NCI-H1930 (cell line): ENCODE data around the gene CHN1.

Experiments used
- DNase-seq, 2 experiments: peaks; one replicate each; lab custom pipeline; 2025; lab: John Stamatoyannopoulos, UW

CHN1 gene

DNA sequence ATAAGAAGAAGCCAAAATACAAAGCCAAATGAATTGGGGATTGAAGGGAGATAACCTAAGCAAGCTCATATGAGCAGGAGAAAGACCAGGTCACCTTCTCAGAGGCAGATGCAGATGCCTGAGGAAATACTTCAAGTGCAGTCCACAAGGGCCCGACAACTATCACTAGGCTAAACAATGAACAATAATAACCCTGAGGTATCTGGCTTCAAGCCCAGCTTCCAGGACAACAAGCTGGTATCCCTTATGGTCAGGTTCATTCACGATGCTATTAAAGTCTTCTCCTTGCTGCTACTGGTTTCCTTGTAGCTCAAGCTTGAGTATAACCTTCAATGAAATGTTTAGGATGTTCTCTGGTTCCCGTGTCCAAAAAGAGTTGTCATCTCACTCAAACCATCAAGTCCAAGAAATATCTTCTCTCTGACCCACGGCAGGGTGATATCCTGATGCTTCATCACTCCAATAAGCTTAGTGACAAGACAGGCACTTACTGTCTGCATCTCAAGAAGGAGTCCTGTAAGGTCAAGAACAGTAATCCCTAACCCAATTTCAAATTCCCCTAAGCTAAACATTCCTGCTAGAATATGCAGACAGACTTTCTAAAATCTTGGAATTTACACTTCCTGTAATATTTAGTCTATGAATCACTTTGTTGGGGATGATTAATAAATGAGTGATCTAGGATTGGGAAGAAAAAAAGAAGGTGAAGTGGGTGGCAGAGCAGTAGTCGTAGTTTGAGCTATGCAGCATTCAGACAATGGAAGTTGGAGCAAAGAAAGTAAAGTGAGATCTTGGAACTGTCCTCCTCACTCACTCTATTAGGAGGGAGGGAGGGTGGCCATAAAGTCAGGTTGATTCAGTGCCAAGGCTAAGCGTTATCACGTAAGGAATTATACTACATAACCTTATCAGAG, 33.1 kb downstream of the CHN1 start:
- no peak for DNase-seq

DNA sequence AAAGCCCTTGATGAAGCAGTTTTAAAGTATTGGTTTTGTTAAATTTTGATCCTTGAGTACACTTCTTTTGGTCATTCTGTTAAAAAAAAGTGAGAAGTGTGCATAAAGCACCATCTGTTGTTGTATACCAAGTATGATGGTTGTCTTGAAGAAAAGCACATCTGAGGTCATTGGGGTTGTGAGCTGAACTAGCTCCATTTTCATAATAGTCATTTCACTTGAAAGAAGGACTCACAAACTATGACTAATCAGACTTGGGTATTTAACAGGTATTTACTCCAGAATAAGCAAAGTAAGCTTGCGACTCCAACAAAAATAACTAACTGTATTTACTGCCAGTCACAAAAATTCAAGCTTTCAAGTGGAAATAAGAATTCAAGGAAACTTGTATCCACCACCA, 35.1 kb downstream of the CHN1 start:
- no peak for DNase-seq

DNA sequence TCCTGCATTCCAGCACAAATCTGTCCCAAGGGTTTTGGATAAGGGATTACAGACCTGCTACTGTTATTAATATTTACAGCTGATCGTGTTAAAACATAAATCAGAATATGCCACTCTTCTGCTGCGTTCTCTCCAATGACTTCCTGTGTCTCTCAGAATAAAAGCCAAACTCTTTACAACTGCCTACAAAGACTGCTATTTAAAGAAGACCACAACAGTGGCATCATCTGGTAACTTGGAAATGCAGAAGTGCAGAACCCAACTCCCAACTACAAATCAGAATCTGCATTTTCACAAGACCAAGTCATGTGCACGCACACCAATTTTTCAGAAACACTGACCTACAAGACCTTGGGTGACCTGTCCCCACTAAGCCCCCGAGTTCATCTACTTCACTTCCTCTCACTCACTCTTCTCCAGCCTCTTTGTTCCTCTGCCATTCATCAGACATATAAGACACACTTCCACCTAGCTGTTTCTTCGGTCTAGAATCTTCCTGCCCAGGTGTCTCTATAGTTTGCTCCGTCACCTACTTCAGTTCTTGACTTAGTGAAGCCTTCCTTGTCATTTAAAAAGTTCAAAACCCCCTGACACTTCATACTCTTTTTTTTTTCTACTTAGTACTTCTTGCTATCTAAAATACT, 36.0 kb downstream of the CHN1 start:
- DNase-seq: no peak

DNA sequence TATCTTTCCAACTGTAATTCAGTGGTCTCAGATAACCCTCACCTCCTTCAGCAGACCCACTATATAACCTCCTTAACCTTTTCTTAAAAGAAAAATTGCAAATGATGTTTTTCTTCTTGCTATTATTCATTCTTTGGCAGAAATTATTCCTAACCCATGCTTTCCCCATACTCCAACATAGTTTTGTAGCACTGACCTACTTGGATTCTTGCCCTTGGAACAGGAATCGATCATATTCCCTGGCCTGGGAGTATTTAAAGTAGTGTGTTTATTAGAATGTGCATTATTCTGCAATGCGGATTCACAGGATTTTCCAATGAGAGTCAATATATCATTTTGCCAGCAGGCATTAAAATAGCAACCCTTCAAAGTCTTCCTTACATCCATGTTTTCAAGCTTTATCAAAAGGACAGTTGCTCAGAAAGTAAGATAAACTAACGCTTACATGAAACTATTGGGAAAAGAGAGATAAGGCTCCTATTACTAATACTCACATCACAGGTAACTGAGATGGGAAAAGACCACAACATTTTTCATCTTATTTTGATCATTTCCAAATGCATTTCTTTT, 37.4 kb downstream of the CHN1 start:
- no peak for DNase-seq

DNA sequence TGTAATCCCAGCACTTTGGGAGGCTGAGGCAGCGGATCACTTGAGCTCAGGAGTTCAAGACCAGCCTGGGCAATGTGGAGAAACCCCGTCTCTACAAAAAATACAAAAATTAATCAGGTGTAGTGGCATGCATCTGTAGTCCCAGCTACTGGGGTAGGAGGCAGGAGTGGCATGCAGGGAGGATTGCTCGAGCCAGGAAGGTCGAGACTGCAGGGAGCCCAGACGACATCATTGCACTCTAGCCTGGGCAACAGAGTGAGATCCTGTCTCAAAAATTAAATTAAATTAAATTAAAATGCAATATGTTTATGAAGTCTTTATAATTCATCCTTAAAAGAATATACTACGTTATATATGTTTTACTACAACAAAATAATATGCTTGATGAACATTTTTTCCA, 38.1 kb downstream of the CHN1 start:
- no peak for DNase-seq

DNA sequence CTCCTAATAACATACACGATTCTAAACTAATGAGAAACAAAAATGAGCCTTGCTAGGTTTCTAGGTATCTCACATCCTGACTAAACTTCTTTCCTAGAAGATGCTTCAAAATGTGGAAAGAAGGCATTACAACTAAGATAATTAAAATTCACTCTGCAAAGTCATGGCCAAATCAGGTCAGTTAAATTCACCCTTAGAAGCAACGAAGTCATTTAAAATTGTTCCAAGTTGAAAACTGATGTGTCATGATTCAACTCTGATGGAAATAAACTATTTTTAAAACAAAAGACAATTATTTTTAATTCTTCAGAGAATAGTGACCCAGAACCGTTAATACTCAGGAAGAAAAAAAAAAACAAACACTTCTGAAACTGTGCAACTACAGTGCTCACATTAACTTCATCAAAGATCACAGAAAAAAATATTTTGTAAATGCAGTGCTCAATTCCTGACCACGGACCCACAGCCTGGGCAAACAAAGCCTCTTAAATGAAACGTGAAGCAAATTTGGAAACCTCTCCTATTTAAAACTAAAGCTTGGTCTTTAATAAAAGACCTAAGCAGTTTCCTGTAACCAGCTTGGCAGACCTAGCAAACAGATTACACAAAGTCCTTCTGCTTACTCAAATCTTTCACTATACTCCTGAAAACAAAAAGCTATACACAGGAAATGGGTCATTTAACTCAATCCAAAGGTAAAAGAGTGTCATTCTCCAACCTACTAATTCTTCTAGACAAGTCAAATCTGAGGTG, 39.0 kb downstream of the CHN1 start:
- no peak for DNase-seq

DNA sequence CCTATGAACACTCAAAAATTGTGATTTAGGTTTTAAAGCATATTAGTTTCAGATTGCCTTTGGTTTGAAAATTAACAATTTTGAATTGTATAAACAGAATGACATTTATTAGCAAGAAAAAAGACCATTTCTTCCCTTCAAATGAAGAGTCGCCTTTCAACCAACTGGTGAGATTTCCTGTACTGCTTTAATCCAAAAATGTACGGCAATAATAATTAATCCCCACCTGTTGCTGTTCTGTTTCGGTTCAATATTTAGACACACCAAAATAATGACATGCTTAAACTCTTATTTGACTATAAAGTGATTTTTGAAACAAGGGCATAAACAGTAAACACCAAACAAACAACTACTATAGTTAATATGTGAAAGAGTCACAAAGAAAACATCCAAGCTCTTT, 39.6 kb downstream of the CHN1 start:
- DNase-seq: no peak

DNA sequence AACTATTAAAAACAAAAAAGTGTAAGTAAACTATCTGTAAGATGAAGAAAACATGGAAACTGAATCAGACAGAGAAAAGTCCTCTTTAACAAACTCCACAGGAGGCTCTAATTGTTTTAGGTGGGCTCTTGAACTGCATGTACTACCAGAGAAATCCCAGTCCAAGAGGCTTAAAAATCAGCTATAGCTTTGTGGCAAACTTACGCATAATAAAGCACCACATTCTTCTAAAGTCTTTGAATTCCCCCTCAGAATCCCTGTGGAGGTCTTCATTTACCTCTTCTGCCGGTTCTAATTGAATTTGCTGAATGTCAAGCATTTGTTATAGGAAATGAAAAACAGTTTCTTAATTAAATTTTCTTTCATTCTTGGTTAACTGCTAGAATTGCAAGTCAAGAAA, 40.8 kb downstream of the CHN1 start:
- no peak for DNase-seq

DNA sequence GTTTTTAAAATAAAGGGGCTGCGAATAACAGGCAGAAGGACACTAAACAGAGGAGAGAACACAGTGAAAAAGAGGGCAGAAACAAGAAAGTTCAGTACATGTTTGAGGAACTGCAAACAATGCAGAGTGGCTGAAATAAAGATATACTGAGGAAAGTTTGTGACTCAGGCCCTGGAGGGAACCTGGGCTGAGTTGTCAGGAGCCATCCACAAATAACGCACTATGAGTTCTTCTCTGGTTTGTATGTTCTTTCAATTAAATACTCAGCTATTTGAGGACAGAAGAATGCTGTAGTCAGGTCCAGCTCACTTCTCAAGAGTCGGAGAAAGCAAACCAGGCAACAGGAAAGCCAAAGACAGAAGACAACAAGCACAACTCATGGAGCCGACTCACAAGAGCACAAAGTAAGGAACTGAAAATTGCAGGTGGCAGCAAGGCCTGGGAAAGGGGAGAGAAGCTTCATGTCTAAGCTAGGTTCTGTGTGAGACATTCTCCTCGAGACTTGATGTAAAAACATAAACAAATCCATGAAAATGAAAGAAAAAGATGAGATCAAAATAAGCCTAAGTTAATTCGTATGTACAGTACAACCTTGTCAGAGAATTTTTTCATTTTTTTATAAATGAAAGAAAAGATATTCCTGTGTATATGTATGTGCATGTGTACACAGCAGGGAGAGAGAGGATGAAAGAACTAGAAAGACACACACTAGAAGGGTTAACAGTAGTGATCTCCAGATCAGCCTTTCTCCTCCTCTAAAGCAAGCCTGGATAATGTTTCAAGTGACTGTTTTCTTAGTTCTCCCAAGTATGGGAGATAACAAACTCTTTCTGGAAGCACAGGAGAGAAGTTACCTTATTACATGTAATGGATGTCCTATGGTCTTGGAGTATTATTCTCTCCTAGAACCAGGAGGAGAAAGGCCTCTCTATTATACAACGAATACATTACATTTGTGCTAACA, 41.5 kb downstream of the CHN1 start:
- no peak for DNase-seq

DNA sequence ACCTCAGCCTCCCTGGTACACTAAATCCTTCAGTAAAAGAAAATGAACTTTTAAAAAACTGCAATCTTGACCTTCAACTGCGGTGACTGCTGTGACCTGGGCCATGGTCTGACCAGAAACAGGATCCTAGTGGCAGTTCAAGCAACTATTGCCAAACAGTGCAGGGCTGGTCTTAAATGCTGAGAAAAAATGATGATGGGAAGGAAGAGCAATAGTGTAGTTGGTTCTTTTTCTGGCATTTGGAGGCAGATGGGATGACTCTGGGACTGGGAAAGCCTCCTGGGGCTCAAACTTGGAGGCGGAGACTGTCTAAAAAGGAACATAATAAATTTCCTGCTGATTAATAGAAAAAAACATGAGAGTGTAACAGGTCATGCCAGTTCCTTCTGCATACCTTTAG, 45.4 kb downstream of the CHN1 start:
- DNase-seq: no peak

DNA sequence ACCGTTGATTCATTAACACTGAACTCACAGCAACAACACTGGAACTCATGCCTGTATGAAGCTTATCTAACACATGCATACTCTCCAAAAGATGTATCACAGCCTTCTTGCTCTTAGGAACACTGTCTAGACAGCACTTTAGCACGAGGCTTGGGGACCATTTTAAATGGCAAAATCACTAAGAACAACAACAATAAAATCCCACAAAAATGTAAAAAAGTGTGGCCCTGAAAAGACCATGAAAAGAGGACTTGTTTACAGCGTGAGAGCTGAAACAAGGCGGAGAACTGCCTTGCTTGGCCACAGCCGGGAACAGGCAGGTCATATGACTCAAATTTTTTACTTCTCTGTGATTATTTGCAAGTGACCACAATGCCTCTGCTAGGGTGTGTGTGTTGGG, 48.1 kb downstream of the CHN1 start:
- no peak for DNase-seq

DNA sequence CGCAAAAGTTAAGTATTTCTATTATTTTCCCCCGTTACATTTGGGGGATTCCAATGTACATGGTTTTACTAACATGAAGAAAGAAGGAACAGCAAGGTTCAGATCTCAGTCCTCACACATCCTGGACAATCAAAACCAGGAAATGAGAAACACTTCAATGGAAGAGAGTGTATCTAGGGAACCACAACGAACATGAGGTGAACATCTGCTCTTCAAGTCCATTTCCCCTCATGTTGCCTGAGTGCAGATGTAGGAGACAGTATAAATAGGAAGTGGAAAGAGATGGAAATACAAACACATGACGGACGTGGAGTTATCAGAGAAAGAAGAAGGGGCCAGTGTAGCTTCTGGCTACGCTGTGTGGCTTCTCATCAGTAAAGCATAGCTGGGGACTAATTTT, 52.6 kb downstream of the CHN1 start:
- no peak for DNase-seq

DNA sequence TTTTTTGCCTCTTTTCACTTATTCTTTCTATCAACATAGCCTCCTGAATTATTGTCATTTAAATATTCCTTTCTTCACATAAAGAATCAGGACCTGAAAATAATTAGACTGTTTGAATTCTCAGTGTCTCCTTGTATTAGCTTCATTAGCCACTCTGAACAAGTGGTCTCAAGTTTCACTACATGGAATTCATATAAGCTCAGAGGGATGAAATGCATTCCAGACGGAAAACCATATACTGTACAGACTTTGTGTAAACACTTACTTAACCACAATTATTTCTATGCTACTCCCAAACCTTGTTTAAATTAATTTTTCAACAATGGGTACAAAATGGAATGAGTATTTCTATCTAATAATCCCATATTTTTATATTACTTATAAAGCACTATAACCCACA, 53.4 kb downstream of the CHN1 start:
- no peak for DNase-seq

DNA sequence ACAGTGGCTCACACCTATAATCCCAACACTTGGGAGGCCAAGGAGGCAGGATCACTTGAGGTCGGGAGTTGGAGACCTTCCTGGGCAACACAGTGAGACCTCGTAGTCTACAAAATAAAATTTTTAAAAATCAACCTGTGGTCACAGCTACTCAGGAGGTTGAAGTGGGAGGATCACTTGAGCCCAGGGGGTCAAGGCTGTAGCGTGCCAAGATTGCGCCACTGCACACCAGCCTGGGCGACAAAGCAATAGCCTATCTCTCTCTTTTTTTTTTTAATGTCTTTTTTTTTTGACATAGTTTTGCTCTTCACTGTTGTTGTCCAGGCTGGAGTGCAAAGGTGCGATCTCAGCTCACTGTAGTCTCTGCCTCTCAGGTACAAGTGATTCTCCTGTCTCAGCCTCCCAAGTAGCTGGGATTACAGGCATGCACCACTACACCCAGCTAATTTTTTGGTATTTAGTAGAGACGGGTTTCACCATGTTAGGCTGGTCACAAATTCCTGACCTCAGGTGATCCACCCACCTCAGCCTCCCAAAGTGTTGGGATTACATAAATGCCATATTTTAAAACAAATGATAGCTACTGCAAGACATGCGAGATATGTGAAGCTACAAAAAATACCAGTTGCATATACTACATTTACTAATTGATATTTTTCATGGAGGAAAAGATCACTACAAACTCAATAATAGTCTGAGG, 55.0 kb downstream of the CHN1 start:
- DNase-seq: no peak

DNA sequence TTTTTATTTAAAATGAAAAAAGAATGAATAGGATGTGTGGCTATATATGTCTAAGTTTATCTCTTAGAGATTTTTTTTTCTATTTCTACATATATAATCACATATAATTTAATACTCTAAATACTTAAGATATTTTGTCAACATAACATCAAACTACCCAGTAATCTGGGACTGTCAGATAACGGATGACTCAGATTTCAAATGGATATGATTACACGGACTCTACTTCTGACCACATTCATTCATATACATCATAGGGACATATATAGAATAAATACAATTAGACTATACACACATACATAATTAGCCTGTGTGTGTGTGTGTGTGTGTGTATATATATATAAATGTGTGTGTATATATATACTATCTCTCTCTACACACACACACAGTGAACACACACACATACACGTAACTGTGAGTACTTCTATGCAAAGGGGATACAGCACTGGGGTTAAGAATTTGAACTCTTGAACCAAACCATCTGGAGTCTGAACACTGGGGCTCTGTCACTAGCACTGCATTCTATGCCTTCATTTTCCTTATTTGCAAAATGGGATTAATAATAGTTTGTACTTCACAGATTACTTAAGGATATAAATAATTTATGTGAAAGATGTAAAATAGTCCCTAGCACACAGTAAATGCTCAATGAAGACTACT, 59.5 kb downstream of the CHN1 start:
- DNase-seq: no peak

DNA sequence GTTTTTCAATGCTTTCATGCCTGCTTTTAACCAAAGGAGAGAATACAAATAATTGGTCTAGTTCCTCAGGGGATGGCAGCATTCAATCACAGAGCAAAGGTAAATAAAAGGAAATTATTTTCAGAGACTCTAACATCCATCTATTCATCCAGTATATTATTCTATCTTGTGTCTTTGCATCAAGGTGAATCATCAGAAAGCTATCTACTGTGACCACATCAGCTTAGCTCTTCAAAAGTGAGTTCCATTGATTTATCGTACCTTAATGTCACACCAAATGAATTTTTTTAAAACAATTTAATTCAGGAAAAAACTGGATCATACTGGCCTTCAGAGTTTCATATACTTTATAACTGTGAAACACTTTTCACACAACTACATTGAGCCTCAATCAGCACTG, 66.1 kb downstream of the CHN1 start:
- DNase-seq: peak; percentile 31 to 42

DNA sequence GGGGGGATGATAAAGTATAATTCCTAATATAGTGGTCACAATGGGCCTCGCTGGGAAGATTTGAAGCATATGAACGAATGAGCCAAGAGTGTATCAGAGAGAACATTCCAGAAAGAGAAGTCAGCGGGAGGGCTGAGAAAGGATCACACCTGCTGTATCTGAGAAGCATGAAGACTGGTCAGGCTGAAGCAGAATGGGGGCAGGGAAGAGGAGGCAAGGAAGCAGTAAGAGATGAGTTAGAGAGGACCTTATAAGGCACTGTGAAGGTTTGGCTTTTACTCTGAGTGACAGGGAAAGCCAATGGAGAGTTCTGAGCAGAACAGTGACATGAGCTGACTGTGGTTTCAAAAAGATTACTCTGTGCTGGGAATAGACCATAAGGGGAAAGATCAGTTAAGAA, 73.5 kb downstream of the CHN1 start:
- DNase-seq: no peak

DNA sequence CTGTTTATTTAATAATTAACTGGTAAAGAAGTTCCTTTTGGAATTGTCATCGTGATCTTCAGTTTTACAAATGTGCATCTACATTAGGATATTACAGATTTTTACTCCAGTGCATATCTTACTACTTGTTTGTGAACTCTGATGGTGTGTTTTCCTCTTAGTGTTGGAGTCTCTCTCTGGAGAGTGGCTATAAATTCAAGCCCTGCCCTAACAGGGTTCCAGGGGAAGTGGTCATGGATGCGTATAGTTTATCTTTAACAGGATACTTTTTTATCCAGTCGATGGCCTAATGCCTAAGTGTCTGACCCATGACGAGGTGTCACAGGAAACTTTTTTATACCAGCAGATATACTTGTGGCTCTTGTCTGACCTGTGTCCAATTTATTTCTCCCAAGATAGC, 75.4 kb downstream of the CHN1 start:
- no peak for DNase-seq

DNA sequence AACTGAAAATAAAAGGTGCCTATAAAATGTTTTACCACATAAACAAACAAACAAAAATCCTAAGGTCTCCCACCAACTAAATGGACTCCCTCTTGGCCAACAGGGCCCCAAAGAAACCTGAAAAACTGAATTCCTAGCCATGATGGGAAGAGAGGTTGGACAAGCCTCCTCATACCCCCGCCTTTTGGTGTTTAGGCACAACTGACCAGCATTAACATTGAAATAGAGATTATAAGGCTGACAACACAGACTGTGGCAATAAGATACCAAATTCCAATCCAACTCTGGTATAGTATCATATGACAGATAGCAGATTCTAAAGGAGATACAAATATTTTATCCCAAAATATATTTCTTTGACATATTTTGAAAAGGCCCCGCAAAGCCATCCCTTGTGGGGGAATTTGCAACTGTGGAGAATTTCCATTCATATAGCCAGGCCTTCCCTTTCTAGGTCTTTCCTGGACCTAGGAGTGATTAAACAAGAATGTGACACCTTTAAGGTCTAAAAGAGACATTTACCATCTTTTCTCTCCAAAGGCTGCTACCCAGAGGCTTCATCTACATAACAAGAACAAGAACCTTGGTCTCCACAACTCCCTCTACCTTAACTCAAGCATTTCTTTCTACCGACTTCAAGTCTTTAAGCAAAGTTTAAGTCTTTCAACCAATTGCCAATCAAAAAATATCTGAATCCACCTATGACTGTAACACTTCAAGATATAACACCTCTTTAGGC, 80.0 kb downstream of the CHN1 start:
- DNase-seq: no peak
